Osteocyte (in vitro differentiated cells): Measurements from ENCODE around the gene S100A7. TPM values are rescaled to one million over a fixed set of nuclear protein-coding genes. Genes with fewer than 3 reads are reported as not detected.
A peak's percentile ranks its signal among the peaks of the same experiment; 100 is the strongest.
"Not testable (repeated sequence)": the region's sequence is repeated elsewhere in the genome, so short reads cannot be mapped to it uniquely, and the experiment has no call there.

Experiments
- DNase-seq: peaks from one replicate; pipeline ENCODE4 v3.0.0; 2021; ENCODE audit warnings: mixed read lengths; ENCODE audit not compliant: unreplicated experiment; ENCODE audit errors: extremely low spot score
- H3K27ac Mint-ChIP-seq: one replicate; pipeline ENCODE4 v1.8.0; 2021; ENCODE audit warnings: mild to moderate bottlenecking, mixed read lengths; ENCODE audit not compliant: unreplicated experiment
- H3K27me3 Mint-ChIP-seq: one replicate; pipeline ENCODE4 v1.8.0; 2021; ENCODE audit warnings: mixed read lengths; ENCODE audit not compliant: unreplicated experiment
- H3K36me3 Mint-ChIP-seq: one replicate; pipeline ENCODE4 v1.8.0; 2021; ENCODE audit warnings: mixed read lengths; ENCODE audit not compliant: unreplicated experiment
- H3K4me1 Mint-ChIP-seq: one replicate; pipeline ENCODE4 v1.8.0; 2021; ENCODE audit warnings: mixed read lengths; ENCODE audit not compliant: unreplicated experiment
- H3K4me3 Mint-ChIP-seq: one replicate; pipeline ENCODE4 v1.8.0; 2021; ENCODE audit warnings: mild to moderate bottlenecking, moderate library complexity, mixed read lengths; ENCODE audit not compliant: unreplicated experiment
- H3K9me3 Mint-ChIP-seq: one replicate; pipeline ENCODE4 v1.8.0; 2021; ENCODE audit warnings: mixed read lengths; ENCODE audit not compliant: unreplicated experiment
- total RNA-seq: library from RNA; stranded (reverse); gene quantifications from 2 replicates; pipeline ENCODE4 v1.2.1, GENCODE V29; 2021
- TF ChIP-seq, protein P1 (sequence below): fragments of 200-600 bp; sonication (generic); IDR thresholded peaks from 2 replicates; pipeline ENCODE4 v1.5.0; 2021; ENCODE audit warnings: antibody characterized with exemption, mild to moderate bottlenecking, moderate library complexity

The S100A7 gene
- total RNA-seq, 1 donor from 2014 or later: not detected

DNA sequence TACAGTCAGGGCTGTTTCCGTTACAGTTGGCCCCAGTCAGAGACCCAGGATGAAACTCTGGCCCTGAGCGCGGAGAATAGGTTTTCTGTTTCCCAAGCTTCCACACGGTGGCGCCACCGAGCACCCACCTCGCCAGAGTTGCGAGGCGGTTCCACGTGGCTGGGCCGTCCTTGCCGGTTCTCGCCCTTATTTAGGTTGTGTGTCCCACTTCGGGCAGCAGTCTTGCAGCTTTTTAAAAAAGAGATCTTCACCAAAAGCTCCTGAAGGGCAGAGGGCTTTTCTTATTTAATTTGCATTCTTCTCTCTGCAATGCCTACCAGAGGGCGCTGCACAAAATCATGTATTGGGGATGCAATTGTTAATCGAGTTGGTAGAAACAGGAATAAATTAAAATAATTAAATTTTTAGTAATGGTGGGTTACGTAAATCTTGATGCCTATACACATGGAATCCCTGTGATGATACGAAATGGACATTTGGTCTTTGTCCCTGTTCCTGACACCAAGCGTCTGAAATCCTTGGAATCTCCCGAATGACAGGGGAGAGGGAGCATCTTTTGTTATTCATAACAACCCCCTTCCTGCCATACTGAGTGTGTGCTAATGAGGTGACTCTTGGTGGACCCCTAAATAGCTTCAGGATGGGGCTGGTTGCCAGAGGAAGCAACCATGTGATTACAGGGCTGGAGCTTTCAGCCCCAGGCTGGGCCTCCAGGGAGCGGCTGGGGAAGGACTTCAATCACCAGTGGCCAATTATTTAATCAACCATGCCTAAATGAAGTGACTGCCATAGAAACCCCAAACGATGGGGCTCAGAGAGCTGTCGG, 5.6 kb upstream of the S100A7 start:
- Mint-ChIP-seq H3K36me3 (no peaks in the 10 kb centered on the region), H3K27ac (no peak overlapping the region), H3K4me1 (no peaks in the 10 kb centered on the region), H3K9me3 (no peaks in the 10 kb centered on the region), H3K27me3 (peaks cover 31% of the 10 kb centered on the region), H3K4me3 (no peak overlapping the region)
- no peak for DNase-seq
- TF ChIP-seq, protein P1, sequence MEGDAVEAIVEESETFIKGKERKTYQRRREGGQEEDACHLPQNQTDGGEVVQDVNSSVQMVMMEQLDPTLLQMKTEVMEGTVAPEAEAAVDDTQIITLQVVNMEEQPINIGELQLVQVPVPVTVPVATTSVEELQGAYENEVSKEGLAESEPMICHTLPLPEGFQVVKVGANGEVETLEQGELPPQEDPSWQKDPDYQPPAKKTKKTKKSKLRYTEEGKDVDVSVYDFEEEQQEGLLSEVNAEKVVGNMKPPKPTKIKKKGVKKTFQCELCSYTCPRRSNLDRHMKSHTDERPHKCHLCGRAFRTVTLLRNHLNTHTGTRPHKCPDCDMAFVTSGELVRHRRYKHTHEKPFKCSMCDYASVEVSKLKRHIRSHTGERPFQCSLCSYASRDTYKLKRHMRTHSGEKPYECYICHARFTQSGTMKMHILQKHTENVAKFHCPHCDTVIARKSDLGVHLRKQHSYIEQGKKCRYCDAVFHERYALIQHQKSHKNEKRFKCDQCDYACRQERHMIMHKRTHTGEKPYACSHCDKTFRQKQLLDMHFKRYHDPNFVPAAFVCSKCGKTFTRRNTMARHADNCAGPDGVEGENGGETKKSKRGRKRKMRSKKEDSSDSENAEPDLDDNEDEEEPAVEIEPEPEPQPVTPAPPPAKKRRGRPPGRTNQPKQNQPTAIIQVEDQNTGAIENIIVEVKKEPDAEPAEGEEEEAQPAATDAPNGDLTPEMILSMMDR: peak; percentile 69

DNA sequence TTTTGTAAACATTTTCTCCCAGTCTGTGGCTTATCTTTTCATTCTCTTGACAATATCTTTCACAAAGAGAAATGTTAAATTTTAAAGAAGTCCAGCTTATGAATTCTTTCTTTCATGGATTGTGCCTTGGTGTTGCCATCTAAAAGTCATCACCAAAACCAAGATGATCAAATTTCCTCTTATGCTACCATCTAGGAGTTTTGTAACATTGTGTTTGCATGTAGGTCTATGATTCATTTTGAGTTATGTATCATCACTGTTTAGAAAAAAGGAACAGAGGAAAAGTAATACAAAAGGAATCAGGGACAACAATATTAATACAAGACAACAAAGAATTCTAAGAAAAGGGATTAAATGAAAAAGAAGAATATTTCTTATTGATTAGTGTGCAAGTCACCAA, 2.3 kb upstream of the S100A7 start:
- H3K9me3 Mint-ChIP-seq, H3K27ac Mint-ChIP-seq, DNase-seq, H3K4me3 Mint-ChIP-seq, H3K4me1 Mint-ChIP-seq, H3K36me3 Mint-ChIP-seq: not testable (repeated sequence)
- H3K27me3 Mint-ChIP-seq: peaks cover 27% of the 10 kb centered on the region

DNA sequence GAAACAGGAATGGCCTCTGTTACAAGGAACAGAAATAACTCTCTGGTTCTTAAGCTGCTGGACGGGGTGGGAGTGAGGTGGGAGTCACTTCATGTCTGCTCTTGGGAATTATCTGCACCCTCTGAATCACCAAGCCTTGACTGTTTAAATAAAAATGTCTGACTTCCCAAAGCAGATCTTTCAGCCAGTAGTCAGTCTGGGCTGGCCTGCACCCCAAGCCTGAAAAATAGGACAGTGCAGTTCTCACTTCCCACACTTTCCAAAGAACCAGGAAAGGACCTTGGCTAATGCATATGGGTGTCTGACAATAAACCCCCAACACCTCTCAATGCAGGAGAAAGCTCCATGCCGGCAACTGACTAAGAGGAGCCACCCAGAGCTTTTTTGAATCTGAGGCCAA, 796 bp downstream of the S100A7 start:
- no peaks in the 10 kb centered on the region for H3K4me1 Mint-ChIP-seq
- TF ChIP-seq, protein P1: no peak
- no peaks in the 10 kb centered on the region for H3K9me3 Mint-ChIP-seq
- H3K27me3 Mint-ChIP-seq: peaks cover 23% of the 10 kb centered on the region
- H3K27ac Mint-ChIP-seq: no peak overlapping the region
- H3K36me3 Mint-ChIP-seq: no peaks in the 10 kb centered on the region
- H3K4me3 Mint-ChIP-seq: no peak overlapping the region
- DNase-seq: no peak

DNA sequence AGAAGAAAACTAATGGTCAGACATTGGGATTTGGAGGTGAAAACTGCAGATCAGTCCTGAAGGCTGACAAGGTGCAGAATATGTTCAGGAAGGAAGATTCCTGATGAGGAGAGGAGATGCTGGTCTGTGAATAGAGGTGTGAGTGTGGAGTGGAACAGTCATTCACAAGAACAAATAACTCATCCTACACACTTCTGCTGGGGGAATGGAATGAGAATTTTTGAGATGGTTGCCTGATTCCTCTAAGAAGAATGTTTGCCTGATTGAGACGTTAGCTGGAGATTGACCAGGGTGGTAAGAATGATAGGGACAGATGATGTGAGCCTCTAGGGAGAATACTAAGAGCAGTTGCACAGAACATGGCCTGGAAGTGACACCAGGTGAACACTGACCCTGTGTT, 4.1 kb downstream of the S100A7 start:
- H3K27ac Mint-ChIP-seq: no peak overlapping the region
- H3K27me3 Mint-ChIP-seq: peaks cover 7% of the 10 kb centered on the region
- no peaks in the 10 kb centered on the region for H3K4me1 Mint-ChIP-seq
- H3K36me3 Mint-ChIP-seq: no peaks in the 10 kb centered on the region
- TF ChIP-seq, protein P1: no peak
- DNase-seq: no peak
- no peak overlapping the region for H3K4me3 Mint-ChIP-seq
- H3K9me3 Mint-ChIP-seq: no peaks in the 10 kb centered on the region

DNA sequence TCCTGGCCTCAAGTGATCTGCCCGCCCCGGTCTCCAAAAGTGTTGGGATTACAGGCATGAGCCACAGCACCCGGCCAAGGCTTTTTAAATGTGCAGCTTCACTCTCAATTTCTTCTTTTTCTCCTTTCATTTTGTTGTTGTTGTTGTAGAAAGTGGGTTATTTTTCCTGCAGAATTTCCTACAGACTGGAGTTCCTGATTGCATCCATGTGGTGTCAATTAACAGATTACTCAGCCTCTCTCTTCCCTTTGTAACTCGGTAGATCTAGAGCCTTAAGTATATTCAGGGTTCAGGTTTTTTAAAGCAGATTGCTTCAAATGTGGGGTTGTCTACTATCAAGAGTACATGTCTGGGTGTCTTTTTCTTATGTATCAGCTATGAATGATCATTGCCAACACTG, 11.6 kb downstream of the S100A7 start:
- H3K4me1 Mint-ChIP-seq, H3K36me3 Mint-ChIP-seq, DNase-seq, H3K27ac Mint-ChIP-seq, H3K4me3 Mint-ChIP-seq, H3K27me3 Mint-ChIP-seq, H3K9me3 Mint-ChIP-seq: not testable (repeated sequence)

DNA sequence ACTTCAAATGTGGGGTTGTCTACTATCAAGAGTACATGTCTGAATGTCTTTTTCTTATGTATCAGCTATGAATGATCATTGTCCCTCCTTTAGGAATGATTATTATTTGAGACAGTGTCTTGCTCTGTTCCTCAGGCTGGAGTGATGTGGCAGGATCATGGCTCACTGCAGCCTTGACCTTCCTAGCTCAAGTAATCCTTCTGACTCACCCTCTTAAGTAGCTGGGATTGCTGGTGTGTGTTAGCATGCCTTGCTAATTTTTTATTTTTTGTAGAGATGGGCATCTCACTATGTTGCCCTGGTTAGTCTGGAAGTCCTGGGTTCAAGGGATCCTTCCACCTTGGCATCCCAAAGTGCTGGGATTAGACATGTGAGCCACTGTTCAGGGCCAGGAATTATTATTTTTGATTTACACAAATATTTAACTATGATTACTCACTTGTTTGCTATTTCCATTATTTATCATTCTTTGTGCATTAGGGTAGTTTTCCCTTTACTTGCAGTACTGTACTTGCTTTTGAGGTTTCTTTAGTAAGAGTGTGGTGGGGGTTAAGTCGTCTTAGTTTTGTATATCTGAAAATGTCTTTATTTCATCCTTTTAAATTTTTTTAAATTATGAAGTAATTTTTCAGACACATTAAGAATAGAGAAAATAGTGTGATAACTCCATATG, 12.8 kb downstream of the S100A7 start:
- no peak overlapping the region for H3K4me3 Mint-ChIP-seq
- H3K27ac Mint-ChIP-seq: no peak overlapping the region
- no peaks in the 10 kb centered on the region for H3K9me3 Mint-ChIP-seq
- TF ChIP-seq, protein P1: no peak
- peaks cover 2% of the 10 kb centered on the region for H3K27me3 Mint-ChIP-seq
- DNase-seq: no peak
- H3K36me3 Mint-ChIP-seq: no peaks in the 10 kb centered on the region
- no peaks in the 10 kb centered on the region for H3K4me1 Mint-ChIP-seq
